HCT116 (cell line): Measurements from ENCODE around the gene ZDHHC19.

Source experiments
- CTCF ChIP-seq, 3 experiments: fragments of 200-600 bp in 1 of 3; sonication (generic) in 1 of 3; IDR thresholded peaks in 2 of 3; conservative IDR thresholded peaks in 1 of 3; 2 replicates each; pipeline ENCODE4 v1.5.1; 2012 to 2017; ENCODE audit warnings: low read depth in 2 of 3, low read length in 2 of 3, antibody characterized with exemption in 1 of 3, borderline replicate concordance in 1 of 3, control low read depth in 1 of 3, mild to moderate bottlenecking in 1 of 3, mixed read lengths in 1 of 3, mixed run types in 1 of 3, moderate library complexity in 1 of 3; ENCODE audit not compliant: insufficient read depth in 1 of 3
- ELF1 ChIP-seq: IDR thresholded peaks from 2 replicates; pipeline ENCODE4 v1.6.1; 2012; ENCODE audit warnings: low read depth, borderline replicate concordance
- EZH2 ChIP-seq: fragments of 200-600 bp; sonication (generic); IDR thresholded peaks from 2 replicates; pipeline ENCODE4 v1.6.1; 2017; ENCODE audit warnings: antibody characterized with exemption, mixed run types
- EZH2phosphoT487 ChIP-seq: fragments of 200-600 bp; IDR thresholded peaks from 2 replicates; pipeline ENCODE4 v1.6.1; 2018; ENCODE audit warnings: antibody characterized with exemption, borderline replicate concordance
- POLR2A ChIP-seq: IDR thresholded peaks from 2 replicates; pipeline ENCODE4 v1.7.0; 2011; ENCODE audit warnings: borderline replicate concordance; ENCODE audit not compliant: insufficient read depth, insufficient read length; ENCODE audit errors: extremely low read depth
- POLR2AphosphoS5 ChIP-seq: IDR thresholded peaks from 2 replicates; pipeline ENCODE4 v1.6.1; 2011; ENCODE audit warnings: mild to moderate bottlenecking, low read depth, low read length, moderate library complexity
- RAD21 ChIP-seq: IDR thresholded peaks from 2 replicates; pipeline ENCODE4 v1.6.1; 2012; ENCODE audit warnings: low read depth, mild to moderate bottlenecking
- SIN3A ChIP-seq: IDR thresholded peaks from 2 replicates; pipeline ENCODE4 v1.6.1; 2012; ENCODE audit warnings: low read depth
- TCF7L2 ChIP-seq: IDR thresholded peaks from 2 replicates; pipeline ENCODE4 v1.7.0; 2011; ENCODE audit warnings: borderline replicate concordance, inconsistent platforms; ENCODE audit not compliant: insufficient read depth, insufficient read length; ENCODE audit errors: extremely low read depth
- ZFX ChIP-seq: fragments of 450-650 bp; IDR thresholded peaks from 2 replicates; pipeline ENCODE4 v1.6.1; 2017
- TF ChIP-seq, protein P1 (sequence below): IDR thresholded peaks from 2 replicates; pipeline ENCODE4 v1.6.1; 2011; ENCODE audit warnings: mild to moderate bottlenecking, low read length, moderate library complexity; ENCODE audit not compliant: insufficient replicate concordance; ENCODE audit errors: extremely low read depth
- TF ChIP-seq, protein P2 (sequence below): IDR thresholded peaks from 2 replicates; pipeline ENCODE4 v1.6.1; 2012; ENCODE audit warnings: low read depth

DNA sequence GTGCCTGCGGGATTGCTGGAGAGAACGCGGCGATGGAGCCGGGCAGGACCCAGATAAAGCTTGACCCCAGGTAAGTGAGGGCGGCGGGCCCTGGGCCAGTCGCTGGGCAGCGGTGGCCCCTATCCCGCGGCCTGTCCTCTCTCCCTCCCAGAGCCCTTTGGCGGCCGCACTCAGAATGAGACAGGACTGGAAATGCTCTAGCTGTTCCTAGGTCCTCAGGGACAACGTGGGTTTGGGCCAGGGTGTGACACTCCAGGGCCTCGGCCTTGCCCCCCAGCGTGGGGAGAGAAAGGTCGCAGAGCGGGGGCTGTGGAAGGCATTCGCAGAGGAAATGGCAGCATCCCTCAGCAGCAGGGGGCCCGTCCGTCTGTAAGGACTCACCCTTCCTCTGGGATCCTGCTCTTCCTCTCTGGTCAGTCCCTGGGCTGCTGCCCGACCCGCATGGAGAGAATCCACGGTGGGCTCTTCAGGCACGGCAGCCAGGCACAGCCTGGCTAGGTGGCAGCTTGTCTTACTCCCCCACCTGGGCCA lies 5.5 kb upstream of the ZDHHC19 start:
- TF ChIP-seq, protein P1, sequence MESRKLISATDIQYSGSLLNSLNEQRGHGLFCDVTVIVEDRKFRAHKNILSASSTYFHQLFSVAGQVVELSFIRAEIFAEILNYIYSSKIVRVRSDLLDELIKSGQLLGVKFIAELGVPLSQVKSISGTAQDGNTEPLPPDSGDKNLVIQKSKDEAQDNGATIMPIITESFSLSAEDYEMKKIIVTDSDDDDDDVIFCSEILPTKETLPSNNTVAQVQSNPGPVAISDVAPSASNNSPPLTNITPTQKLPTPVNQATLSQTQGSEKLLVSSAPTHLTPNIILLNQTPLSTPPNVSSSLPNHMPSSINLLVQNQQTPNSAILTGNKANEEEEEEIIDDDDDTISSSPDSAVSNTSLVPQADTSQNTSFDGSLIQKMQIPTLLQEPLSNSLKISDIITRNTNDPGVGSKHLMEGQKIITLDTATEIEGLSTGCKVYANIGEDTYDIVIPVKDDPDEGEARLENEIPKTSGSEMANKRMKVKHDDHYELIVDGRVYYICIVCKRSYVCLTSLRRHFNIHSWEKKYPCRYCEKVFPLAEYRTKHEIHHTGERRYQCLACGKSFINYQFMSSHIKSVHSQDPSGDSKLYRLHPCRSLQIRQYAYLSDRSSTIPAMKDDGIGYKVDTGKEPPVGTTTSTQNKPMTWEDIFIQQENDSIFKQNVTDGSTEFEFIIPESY, result no peak
- TF ChIP-seq EZH2, result no peak
- TF ChIP-seq, protein P2, sequence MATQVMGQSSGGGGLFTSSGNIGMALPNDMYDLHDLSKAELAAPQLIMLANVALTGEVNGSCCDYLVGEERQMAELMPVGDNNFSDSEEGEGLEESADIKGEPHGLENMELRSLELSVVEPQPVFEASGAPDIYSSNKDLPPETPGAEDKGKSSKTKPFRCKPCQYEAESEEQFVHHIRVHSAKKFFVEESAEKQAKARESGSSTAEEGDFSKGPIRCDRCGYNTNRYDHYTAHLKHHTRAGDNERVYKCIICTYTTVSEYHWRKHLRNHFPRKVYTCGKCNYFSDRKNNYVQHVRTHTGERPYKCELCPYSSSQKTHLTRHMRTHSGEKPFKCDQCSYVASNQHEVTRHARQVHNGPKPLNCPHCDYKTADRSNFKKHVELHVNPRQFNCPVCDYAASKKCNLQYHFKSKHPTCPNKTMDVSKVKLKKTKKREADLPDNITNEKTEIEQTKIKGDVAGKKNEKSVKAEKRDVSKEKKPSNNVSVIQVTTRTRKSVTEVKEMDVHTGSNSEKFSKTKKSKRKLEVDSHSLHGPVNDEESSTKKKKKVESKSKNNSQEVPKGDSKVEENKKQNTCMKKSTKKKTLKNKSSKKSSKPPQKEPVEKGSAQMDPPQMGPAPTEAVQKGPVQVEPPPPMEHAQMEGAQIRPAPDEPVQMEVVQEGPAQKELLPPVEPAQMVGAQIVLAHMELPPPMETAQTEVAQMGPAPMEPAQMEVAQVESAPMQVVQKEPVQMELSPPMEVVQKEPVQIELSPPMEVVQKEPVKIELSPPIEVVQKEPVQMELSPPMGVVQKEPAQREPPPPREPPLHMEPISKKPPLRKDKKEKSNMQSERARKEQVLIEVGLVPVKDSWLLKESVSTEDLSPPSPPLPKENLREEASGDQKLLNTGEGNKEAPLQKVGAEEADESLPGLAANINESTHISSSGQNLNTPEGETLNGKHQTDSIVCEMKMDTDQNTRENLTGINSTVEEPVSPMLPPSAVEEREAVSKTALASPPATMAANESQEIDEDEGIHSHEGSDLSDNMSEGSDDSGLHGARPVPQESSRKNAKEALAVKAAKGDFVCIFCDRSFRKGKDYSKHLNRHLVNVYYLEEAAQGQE, result no peak
- no peak for TF ChIP-seq SIN3A
- no peak for TF ChIP-seq CTCF (IDR thresholded peaks at IDR 0.05 in 2 of 3, conservative IDR thresholded peaks at IDR 0.05 in 1 of 3; ENCODE audit: borderline replicate concordance in 1 of 3, insufficient read depth in 1 of 3, low read depth in 2 of 3, low read length in 2 of 3)
- TF ChIP-seq ZFX, result no peak
- TF ChIP-seq POLR2AphosphoS5, result no peak
- no peak for TF ChIP-seq RAD21
- no peak for TF ChIP-seq EZH2phosphoT487
- TF ChIP-seq ELF1, result no peak
- no peak for TF ChIP-seq TCF7L2
- no peak for TF ChIP-seq POLR2A
